Small intestine (tissue), 7 donors: ENCODE results near the gene VWA5B1. TPM values are rescaled to one million over a fixed set of nuclear protein-coding genes. Genes with fewer than 3 reads are reported as not detected.

ENCODE experiments used
- DNase-seq, 2 donors: peaks; one replicate each; pipeline versions ENCODE4 v3.0.0 to v3.0.0-alpha.2; 2013
- FAIRE-seq: peaks from 2 replicates; lab custom pipeline; 2012; peaks lifted over from hg19 to GRCh38; lab: Jason Lieb, UNC
- H3K27ac ChIP-seq, 3 donors: one replicate each; pipeline ENCODE4 v1.5.1; 2013; ENCODE audit warnings: low read length in 2 of 3, mild to moderate bottlenecking in 2 of 3, control low read depth in 1 of 3, inconsistent platforms in 1 of 3, low read depth in 1 of 3, moderate library complexity in 1 of 3
- H3K27me3 ChIP-seq, 3 donors: one replicate each; pipeline ENCODE4 v1.6.1; 2013; ENCODE audit warnings: low read length in 3 of 3, inconsistent platforms in 1 of 3; ENCODE audit not compliant: control insufficient read depth in 3 of 3, insufficient read depth in 3 of 3
- H3K36me3 ChIP-seq, 3 donors: one replicate each; pipeline ENCODE4 v1.6.1; 2013; ENCODE audit warnings: low read length in 3 of 3, inconsistent platforms in 1 of 3, low read depth in 1 of 3, mild to moderate bottlenecking in 1 of 3, moderate library complexity in 1 of 3; ENCODE audit not compliant: control insufficient read depth in 3 of 3, insufficient read depth in 2 of 3
- H3K4me1 ChIP-seq, 3 donors: one replicate each; pipeline ENCODE4 v1.6.1; 2013; ENCODE audit warnings: low read length in 2 of 3, inconsistent platforms in 1 of 3, low read depth in 1 of 3, mild to moderate bottlenecking in 1 of 3, moderate library complexity in 1 of 3; ENCODE audit not compliant: control insufficient read depth in 3 of 3, insufficient read depth in 2 of 3
- H3K4me3 ChIP-seq, 3 donors: one replicate each; pipeline ENCODE4 v1.5.1; 2013; ENCODE audit warnings: low read length in 3 of 3, control low read depth in 1 of 3, inconsistent platforms in 1 of 3, low read depth in 1 of 3, mild to moderate bottlenecking in 1 of 3, moderate library complexity in 1 of 3
- H3K9me3 ChIP-seq, 2 donors: one replicate each; pipeline ENCODE4 v1.6.1; 2013; ENCODE audit warnings: low read depth in 1 of 2, low read length in 1 of 2; ENCODE audit not compliant: control insufficient read depth in 2 of 2, insufficient read depth in 1 of 2
- WGBS, 3 donors: extraction: QIAGEN DNeasy Blood & Tissue Kit; methylation state at CpG; one replicate each; pipeline ENCODE4 v1.1.7; 2013; 5-methylcytosine and 5-hydroxymethylcytosine counted together
- polyA plus RNA-seq, 4 donors: library from polyadenylated mRNA; stranded (reverse) in 3 of 4; unstranded in 1 of 4; fragments of 200-250 nt in 3 of 4; fragments of 120-200 nt in 1 of 4; gene quantifications; one replicate each; pipeline versions ENCODE4 v1.2.1 to v1.2.3, GENCODE V29; 2013
- donor health status: healthy with polysubstance abuse.
- donor health status: control.
- donor health status: control.
- donor health status: Bipolar disorder and iron deficiency.
- donor health status: healthy.

VWA5B1 gene
- polyA plus RNA-seq, 4 donors: 0.01 to 1.5 TPM; not detected in 2

- H3K9me3 ChIP-seq: no peaks in the 10 kb centered on the region
- 63 to 68% (median 66%) methylated on average over 7 of the region's 7 CpGs for WGBS, 3 donors
- H3K36me3 ChIP-seq: no peaks in the 10 kb centered on the region
- FAIRE-seq (no peak), DNase-seq (no peak)
- H3K4me1 ChIP-seq: no peaks in the 10 kb centered on the region
- H3K27me3 ChIP-seq: peaks cover 0 to 20% (median 2%) of the 10 kb centered on the region in 3 donors
- no peak overlapping the region for H3K27ac ChIP-seq
- H3K4me3 ChIP-seq: no peak overlapping the region
Measured at GRCh38 chr1:20379075-20379474, 88.4 kb downstream of the VWA5B1 start.

DNA sequence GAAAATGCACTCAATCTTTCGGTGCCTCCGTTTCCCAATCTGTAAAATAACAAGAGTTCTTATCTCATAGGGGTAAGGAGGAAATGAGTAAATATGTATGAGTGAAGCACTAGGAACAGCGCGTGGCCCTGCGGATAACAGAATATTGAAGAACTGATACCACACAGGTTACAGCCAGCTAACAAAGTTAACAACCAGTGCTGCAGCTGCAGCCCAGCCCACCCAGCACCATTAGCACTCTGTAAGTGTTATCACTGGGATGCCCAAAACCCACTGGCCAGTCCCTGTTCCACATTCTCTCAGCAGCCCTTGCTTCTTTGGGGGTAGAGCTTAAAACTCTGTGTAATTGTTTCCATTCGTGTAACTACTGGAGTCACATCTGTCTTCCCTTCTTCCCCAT lies 89.5 kb downstream of the VWA5B1 start:
- no peaks in the 10 kb centered on the region for H3K4me1 ChIP-seq
- DNase-seq (no peak), FAIRE-seq (no peak)
- H3K27me3 ChIP-seq: peaks cover 0 to 28% (median 7%) of the 10 kb centered on the region in 3 donors
- H3K36me3 ChIP-seq: no peaks in the 10 kb centered on the region
- no peaks in the 10 kb centered on the region for H3K9me3 ChIP-seq
- WGBS, 3 donors: 73 to 76% (median 75%) methylated on average over 6 of the region's 6 CpGs
- no peak overlapping the region for H3K4me3 ChIP-seq
- no peak overlapping the region for H3K27ac ChIP-seq

DNA sequence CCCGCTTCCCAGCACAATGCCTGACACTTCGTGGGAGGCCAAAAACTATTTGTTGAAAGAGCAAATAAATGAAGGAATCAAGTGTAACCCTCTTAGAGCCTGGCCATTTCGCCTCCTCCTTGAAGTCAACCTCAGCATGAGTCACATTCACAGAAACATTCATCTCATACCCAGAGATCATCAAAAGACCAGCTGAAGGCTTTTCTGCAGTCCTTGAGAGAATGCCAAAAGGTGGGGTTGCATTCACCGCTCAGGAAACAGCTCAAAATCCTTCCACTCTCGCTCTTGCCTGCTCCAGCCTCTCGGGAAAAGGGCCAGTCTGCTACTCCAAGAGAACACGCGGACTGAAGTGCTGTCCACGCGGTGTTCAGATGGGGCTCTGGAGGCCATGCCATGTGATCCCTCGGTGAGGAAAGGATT lies 90.0 kb downstream of the VWA5B1 start:
- Histone ChIP-seq H3K27me3 (peaks cover 0 to 26% (median 8%) of the 10 kb centered on the region in 3 donors), H3K4me1 (no peaks in the 10 kb centered on the region), H3K9me3 (no peaks in the 10 kb centered on the region), H3K36me3 (no peaks in the 10 kb centered on the region), H3K27ac (no peak overlapping the region), H3K4me3 (no peak overlapping the region)
- FAIRE-seq (no peak), DNase-seq (no peak)
- WGBS, 3 donors: 62 to 68% (median 64%) methylated on average over 11 of the region's 11 CpGs

GRCh38 chr1:20381045-20381641 lies 90.5 kb downstream of the VWA5B1 start:
- Histone ChIP-seq H3K9me3 (no peaks in the 10 kb centered on the region), H3K27me3 (peaks cover 0 to 27% (median 12%) of the 10 kb centered on the region in 3 donors), H3K4me3 (no peak overlapping the region), H3K27ac (no peak overlapping the region), H3K36me3 (no peaks in the 10 kb centered on the region), H3K4me1 (no peaks in the 10 kb centered on the region)
- DNase-seq (no peak), FAIRE-seq (no peak)
- whole genome bisulfite sequencing, 3 donors: 82 to 95% (median 92%) methylated on average over 5 of the region's 5 CpGs

DNA sequence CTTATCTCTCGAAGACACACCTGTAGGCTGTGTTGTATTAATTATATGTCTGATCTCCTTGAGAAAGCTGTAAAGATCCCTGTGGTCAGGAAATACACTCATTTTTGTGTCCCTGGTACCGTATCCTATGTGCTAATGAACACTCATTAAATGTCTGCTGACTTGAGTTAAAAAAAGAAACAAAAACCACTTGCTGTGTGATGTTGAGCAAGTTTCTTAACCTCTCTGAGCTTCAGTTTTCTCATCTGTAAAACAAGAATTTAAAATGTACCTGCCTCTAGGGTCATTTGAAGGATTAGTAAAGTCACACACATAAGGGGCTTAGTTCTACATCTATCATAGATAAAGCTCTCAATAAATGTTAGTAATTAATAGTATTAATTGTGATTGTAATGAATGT lies 91.3 kb downstream of the VWA5B1 start:
- no peaks in the 10 kb centered on the region for H3K4me1 ChIP-seq
- WGBS, 3 donors: 78 to 83% (median 83%) methylated on average over 2 of the region's 2 CpGs
- no peak overlapping the region for H3K4me3 ChIP-seq
- no peaks in the 10 kb centered on the region for H3K36me3 ChIP-seq
- no peak for FAIRE-seq
- H3K27me3 ChIP-seq: peaks cover 0 to 28% (median 17%) of the 10 kb centered on the region in 3 donors
- DNase-seq: no peak
- H3K9me3 ChIP-seq: no peaks in the 10 kb centered on the region
- no peak overlapping the region for H3K27ac ChIP-seq

GRCh38 chr1:20382711-20383110 lies 92.0 kb downstream of the VWA5B1 start:
- Histone ChIP-seq H3K27me3 (peaks cover 0 to 34% (median 17%) of the 10 kb centered on the region in 3 donors), H3K9me3 (no peaks in the 10 kb centered on the region), H3K4me1 (no peaks in the 10 kb centered on the region), H3K4me3 (no peak overlapping the region), H3K27ac (no peak overlapping the region), H3K36me3 (no peaks in the 10 kb centered on the region)
- no peak for FAIRE-seq
- 76 to 86% (median 86%) methylated on average over 8 of the region's 8 CpGs for WGBS, 3 donors
- no peak for DNase-seq

- FAIRE-seq: no peak
- no peak for DNase-seq
- Histone ChIP-seq H3K27me3 (peaks cover 0 to 37% (median 19%) of the 10 kb centered on the region in 3 donors), H3K27ac (no peak overlapping the region), H3K4me1 (no peaks in the 10 kb centered on the region), H3K9me3 (no peaks in the 10 kb centered on the region), H3K4me3 (no peak overlapping the region), H3K36me3 (no peaks in the 10 kb centered on the region)
- 13 to 48% (median 14%) methylated on average over 3 of the region's 3 CpGs for WGBS, 3 donors
Measured at GRCh38 chr1:20383631-20384030, 93.0 kb downstream of the VWA5B1 start.

DNA sequence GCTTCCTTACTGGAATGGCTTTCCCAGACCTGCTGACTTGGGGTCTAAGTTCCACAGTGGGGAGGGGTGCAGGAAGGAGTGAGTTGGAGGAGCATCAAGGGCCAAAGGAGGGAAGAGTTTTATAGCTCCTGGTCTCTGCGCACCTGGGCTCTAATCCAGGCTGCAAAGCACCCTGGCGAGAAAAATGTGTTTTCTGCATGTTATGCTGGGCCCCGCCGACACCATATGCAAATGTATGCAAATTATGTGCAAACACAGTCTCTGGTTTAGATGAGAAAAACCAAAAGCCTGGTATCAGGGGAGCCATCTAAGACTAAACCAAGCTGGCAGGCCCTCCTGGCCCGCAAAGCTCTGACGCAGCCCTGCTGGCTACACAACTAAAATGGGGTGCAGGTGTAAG lies 95.0 kb downstream of the VWA5B1 start:
- no peak for DNase-seq
- Histone ChIP-seq H3K4me1 (no peaks in the 10 kb centered on the region), H3K4me3 (no peak overlapping the region), H3K9me3 (no peaks in the 10 kb centered on the region), H3K27ac (no peak overlapping the region), H3K27me3 (peaks cover 0 to 36% (median 19%) of the 10 kb centered on the region in 3 donors), H3K36me3 (no peaks in the 10 kb centered on the region)
- 37 to 40% (median 38%) methylated on average over 6 of the region's 6 CpGs for WGBS, 3 donors
- no peak for FAIRE-seq
